ENCODE measurements around the gene FGF23. TPM values are rescaled to one million over a fixed set of nuclear protein-coding genes. Genes with fewer than 3 reads are reported as not detected.

FGF23 gene
- total RNA-seq, 1 donor from 2014 or later = not detected

Other genes starting within 250 kb of the FGF23 start
- gene CCND2, start 106.0 kb downstream of the FGF23 start, total RNA-seq = 111 and 140 TPM in 2 replicates
- 11.2 and 19.7 TPM in 2 replicates for gene TIGAR, start 58.5 kb downstream of the FGF23 start, total RNA-seq
- gene FGF6, start 66.1 kb upstream of the FGF23 start, total RNA-seq = not detected in 2 replicates
- gene RAD51AP1, start 159.2 kb upstream of the FGF23 start, total RNA-seq = 12.3 and 34.2 TPM in 2 replicates
- 18.9 and 29.0 TPM in 2 replicates for gene DYRK4, start 182.5 kb upstream of the FGF23 start, total RNA-seq